B cell (primary cell): ENCODE results near the gene C12orf57. TPM values are rescaled to one million over a fixed set of nuclear protein-coding genes. Genes with fewer than 3 reads are reported as not detected.

Experiments
- ATAC-seq: fragments of 200-7000 bp; cut with Tn5 transposase; one replicate; pipeline ENCODE4 v1.10.0; 2021; ENCODE audit warnings: low read depth, mild to moderate bottlenecking, moderate number of reproducible peaks, moderate library complexity
- CTCF ChIA-PET: fragments of 350-600 bp; sonication (Branson Sonifier 250); formaldehyde crosslinking; loops from one replicate; lab custom pipeline; 2021; ENCODE audit warnings: antibody characterized with exemption, inconsistent platforms; lab: Charles Lee
- POLR2A ChIA-PET: fragments of 350-600 bp; sonication (Branson Sonifier 250); formaldehyde crosslinking; loops from one replicate; lab custom pipeline; 2021; ENCODE audit warnings: antibody characterized with exemption; lab: Charles Lee
- DNase-seq: peaks from one replicate; pipeline ENCODE4 v3.0.0; 2013
- H2AFZ ChIP-seq: 2 replicates; pipeline ENCODE4 v1.6.1; 2012; ENCODE audit warnings: mild to moderate bottlenecking, low read depth, low read length; ENCODE audit not compliant: insufficient read depth, poor library complexity, severe bottlenecking
- H3K27ac ChIP-seq, 2 donors: 1 replicate in 1 of 2; 2 replicates in 1 of 2; pipeline ENCODE4 v1.5.1; 2012 to 2013; ENCODE audit warnings: low read length in 2 of 2, mild to moderate bottlenecking in 2 of 2, moderate library complexity in 1 of 2
- H3K27me3 ChIP-seq, 4 experiments: fragments of 200-600 bp in 1 of 4; sonication (generic) in 1 of 4; replicated peaks in 1 of 4; 1 replicate in 2 of 4; 2 replicates in 2 of 4; pipeline versions ENCODE4 v1.6.1 to v1.7.0; 2013 to 2016; ENCODE audit warnings: low read length in 3 of 4, mild to moderate bottlenecking in 2 of 4, mixed read lengths in 1 of 4, moderate library complexity in 1 of 4; ENCODE audit not compliant: insufficient read depth in 4 of 4, control insufficient read depth in 3 of 4; ENCODE audit errors: control extremely low read depth in 1 of 4
- H3K36me3 ChIP-seq, 2 experiments: replicated peaks in 1 of 2; 1 replicate in 1 of 2; 2 replicates in 1 of 2; pipeline versions ENCODE4 v1.6.1 to v1.7.1; 2013; ENCODE audit warnings: low read length in 1 of 2; ENCODE audit not compliant: insufficient read depth in 2 of 2, control insufficient read depth in 1 of 2; ENCODE audit errors: control extremely low read depth in 1 of 2, extremely low read depth in 1 of 2
- H3K4me1 ChIP-seq, 2 donors: fragments of 200-600 bp in 1 of 2; sonication (generic) in 1 of 2; 1 replicate in 1 of 2; 2 replicates in 1 of 2; pipeline versions ENCODE4 v1.5.1 to v1.6.1; 2013 to 2017; ENCODE audit warnings: low read length in 2 of 2; ENCODE audit not compliant: control insufficient read depth in 2 of 2, insufficient read depth in 2 of 2
- H3K4me2 ChIP-seq: replicated peaks from 2 replicates; pipeline ENCODE3; 2012; ENCODE audit warnings: mild to moderate bottlenecking, low read depth, low read length; ENCODE audit not compliant: poor library complexity, severe bottlenecking
- H3K4me3 ChIP-seq, 5 experiments: fragments of 200-600 bp in 1 of 5; sonication (generic) in 1 of 5; 1 replicate in 3 of 5; 2 replicates in 2 of 5; pipeline versions ENCODE4 v1.5.1 to v1.7.0; 2011 to 2016; ENCODE audit warnings: low read length in 4 of 5, mild to moderate bottlenecking in 4 of 5, low read depth in 2 of 5, control low read depth in 1 of 5, moderate library complexity in 1 of 5; ENCODE audit not compliant: insufficient read depth in 1 of 5; ENCODE audit errors: control extremely low read depth in 1 of 5, extremely low read depth in 1 of 5
- H3K79me2 ChIP-seq: fragments of 200-600 bp; sonication (generic); one replicate; pipeline ENCODE4 v1.6.0; 2016; ENCODE audit warnings: low read length; ENCODE audit not compliant: control insufficient read depth, insufficient read depth
- H3K9ac ChIP-seq: fragments of 200-600 bp; sonication (generic); 2 replicates; pipeline ENCODE4 v1.6.1; 2017; ENCODE audit warnings: mild to moderate bottlenecking, low read length, moderate library complexity
- H3K9me3 ChIP-seq, 3 donors: one replicate each; pipeline versions ENCODE4 v1.6.1 to v1.7.1; 2013; ENCODE audit warnings: low read length in 2 of 3; ENCODE audit not compliant: control insufficient read depth in 2 of 3, insufficient read depth in 1 of 3; ENCODE audit errors: control extremely low read depth in 1 of 3
- H4K20me1 ChIP-seq: 2 replicates; pipeline ENCODE4 v1.6.0; 2012; ENCODE audit warnings: mild to moderate bottlenecking, low read length; ENCODE audit not compliant: insufficient read depth, control insufficient read depth, poor library complexity, severe bottlenecking
- H3K27ac Mint-ChIP-seq: one replicate; pipeline ENCODE4 v1.8.0; 2021; ENCODE audit warnings: mixed read lengths
- H3K27me3 Mint-ChIP-seq: one replicate; pipeline ENCODE4 v1.8.0; 2021; ENCODE audit warnings: mixed read lengths
- H3K4me1 Mint-ChIP-seq: one replicate; pipeline ENCODE4 v1.8.0; 2021; ENCODE audit warnings: mixed read lengths
- H3K4me3 Mint-ChIP-seq: one replicate; pipeline ENCODE4 v1.8.0; 2021; ENCODE audit warnings: mixed read lengths
- H3K9me3 Mint-ChIP-seq: one replicate; pipeline ENCODE4 v1.8.0; 2022; ENCODE audit warnings: mixed read lengths; ENCODE audit not compliant: insufficient read depth
- EZH2 ChIP-seq: IDR thresholded peaks from 2 replicates; pipeline ENCODE4 v1.6.1; 2012; ENCODE audit warnings: borderline replicate concordance, low read depth, mild to moderate bottlenecking, moderate library complexity, low read length; ENCODE audit not compliant: insufficient read depth, poor library complexity, severe bottlenecking
- WGBS: methylation state at CpG from one replicate; pipeline ENCODE4 v1.1.5; 2013; ENCODE audit warnings: missing lambda C conversion rate; ENCODE audit not compliant: insufficient coverage; 5-methylcytosine and 5-hydroxymethylcytosine counted together
- intact Hi-C: fragments of 100-400 bp; cut with micrococcal nuclease; formaldehyde crosslinking; loops from one replicate; pipeline ENCODE4 v1.10.0; 2022
- polyA plus RNA-seq: library from polyadenylated mRNA; depleted of rRNA; stranded (reverse); fragments of >200 nt; gene quantifications from 2 replicates; pipeline ENCODE4 v1.2.3, GENCODE V29; 2012
- total RNA-seq, 2 donors: library from RNA; stranded (reverse); fragments of 120-200 nt in 1 of 2; gene quantifications; 1 replicate in 1 of 2; 2 replicates in 1 of 2; pipeline versions ENCODE4 v1.2.3 to v1.2.4, GENCODE V29; 2013 to 2022
- TF ChIP-seq, protein P1 (sequence below): fragments of 200-600 bp; IDR thresholded peaks from one replicate; pipeline ENCODE4 v1.8.0; 2022; ENCODE audit warnings: antibody characterized with exemption, mild to moderate bottlenecking

The C12orf57 gene
- total and polyA plus RNA-seq, 2 donors (not counting 1 experiment from before 2014, with no cell fraction given): 90.9 to 460 TPM

DNA sequence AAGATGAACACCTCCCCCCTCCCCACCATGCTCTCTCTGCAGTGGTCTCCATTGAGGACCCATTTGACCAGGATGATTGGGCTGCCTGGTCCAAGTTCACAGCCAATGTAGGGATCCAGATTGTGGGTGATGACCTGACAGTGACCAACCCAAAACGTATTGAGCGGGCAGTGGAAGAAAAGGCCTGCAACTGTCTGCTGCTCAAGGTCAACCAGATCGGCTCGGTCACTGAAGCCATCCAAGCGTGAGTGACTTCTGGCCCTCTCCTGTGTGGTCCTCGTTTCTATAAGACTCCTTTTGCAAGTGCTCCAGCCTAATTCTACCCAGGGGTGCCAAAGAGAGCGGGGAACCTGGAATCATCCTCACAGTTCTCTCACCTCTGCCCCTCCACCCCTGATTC is 22.3 kb upstream of the C12orf57 start:
- Histone ChIP-seq H2AFZ (no peak overlapping the region), H3K9ac (no peak overlapping the region), H3K4me1 (peaks cover 33 to 43% of the 10 kb centered on the region in 2 donors), H3K9me3 (no peaks in the 10 kb centered on the region), H3K27me3 (no peaks in the 10 kb centered on the region), H3K4me3 (no peak overlapping the region), H3K36me3 (peaks cover 0 to 4% of the 10 kb centered on the region in 2 experiments), H4K20me1 (no peaks in the 10 kb centered on the region), H3K27ac (no peak overlapping the region), H3K79me2 (peaks cover 15% of the 10 kb centered on the region), H3K4me2 (peak overlapping the region; percentile 54)
- H3K4me1 Mint-ChIP-seq: peaks cover 43% of the 10 kb centered on the region
- peak overlapping the region; percentile 60 for H3K4me3 Mint-ChIP-seq
- intact Hi-C loops: no loop called here
- peak overlapping the region; percentile 41 for H3K27ac Mint-ChIP-seq
- 94% methylated on average over 6 of the region's 7 CpGs for WGBS
- ChIA-PET CTCF (interaction anchor here (1.4 to 6.2 kb wide), 10 partner anchors 8 to 192 kb away, joined by 3 to 119 read pairs (median 8); partner anchors contain the start of genes C1R and SPSB2), POLR2A (interaction anchor here (1.1 to 1.4 kb wide), 2 partner anchors 49 to 52 kb away, joined by 3 to 6 read pairs; partner anchors contain the start of gene SPSB2)
- H3K27me3 Mint-ChIP-seq: no peaks in the 10 kb centered on the region
- DNase-seq: no peak
- TF ChIP-seq, protein P1, sequence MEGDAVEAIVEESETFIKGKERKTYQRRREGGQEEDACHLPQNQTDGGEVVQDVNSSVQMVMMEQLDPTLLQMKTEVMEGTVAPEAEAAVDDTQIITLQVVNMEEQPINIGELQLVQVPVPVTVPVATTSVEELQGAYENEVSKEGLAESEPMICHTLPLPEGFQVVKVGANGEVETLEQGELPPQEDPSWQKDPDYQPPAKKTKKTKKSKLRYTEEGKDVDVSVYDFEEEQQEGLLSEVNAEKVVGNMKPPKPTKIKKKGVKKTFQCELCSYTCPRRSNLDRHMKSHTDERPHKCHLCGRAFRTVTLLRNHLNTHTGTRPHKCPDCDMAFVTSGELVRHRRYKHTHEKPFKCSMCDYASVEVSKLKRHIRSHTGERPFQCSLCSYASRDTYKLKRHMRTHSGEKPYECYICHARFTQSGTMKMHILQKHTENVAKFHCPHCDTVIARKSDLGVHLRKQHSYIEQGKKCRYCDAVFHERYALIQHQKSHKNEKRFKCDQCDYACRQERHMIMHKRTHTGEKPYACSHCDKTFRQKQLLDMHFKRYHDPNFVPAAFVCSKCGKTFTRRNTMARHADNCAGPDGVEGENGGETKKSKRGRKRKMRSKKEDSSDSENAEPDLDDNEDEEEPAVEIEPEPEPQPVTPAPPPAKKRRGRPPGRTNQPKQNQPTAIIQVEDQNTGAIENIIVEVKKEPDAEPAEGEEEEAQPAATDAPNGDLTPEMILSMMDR: no peak
- TF ChIP-seq EZH2: no peak
- no peak for ATAC-seq
- H3K9me3 Mint-ChIP-seq: no peaks in the 10 kb centered on the region
